HCT116 (cell line): ENCODE measurements around the gene THPO. TPM values are rescaled to one million over a fixed set of nuclear protein-coding genes. Genes with fewer than 3 reads are reported as not detected.
A peak's percentile ranks its signal among the peaks of the same experiment; 100 is the strongest.

Experiments
- ATAC-seq: fragments of 200-7000 bp; cut with Tn5 transposase; 2 replicates; pipeline ENCODE4 v1.9.1; 2020; ENCODE audit warnings: mild to moderate bottlenecking, moderate library complexity
- BruUV-seq: library from RNA; stranded (reverse); fragments of 400-500 nt; replicated peaks from 2 replicates; lab custom pipeline; 2021; lab: Mats Ljungman, UMichigan
- CTCF ChIA-PET: fragments of 300-600 bp; sonication (Branson Sonifier 250); formaldehyde crosslinking; loops from one replicate; lab custom pipeline; 2021; ENCODE audit warnings: antibody characterized with exemption; lab: Charles Lee
- POLR2A ChIA-PET: fragments of 300-600, 350-600 bp; sonication (Branson Sonifier 250); formaldehyde crosslinking; loops from one replicate; lab custom pipeline; 2021; ENCODE audit warnings: antibody characterized with exemption; lab: Charles Lee
- RAD21 ChIA-PET, 2 experiments: fragments of 300-600 bp; sonication (Branson Sonifier 250); formaldehyde crosslinking; loops; one replicate each; lab custom pipeline; 2023; ENCODE audit warnings: low total read pairs in 2 of 2; ENCODE audit not compliant: uncharacterized antibody in 2 of 2, unreplicated experiment in 2 of 2, low non-redundant PET in 1 of 2; lab: Charles Lee
- DNase-seq: peaks from one replicate; pipeline ENCODE4 v3.0.0-alpha.2; 2010; ENCODE audit warnings: low read depth, low spot score
- H2AFZ ChIP-seq: fragments of 200-600 bp; shearing (Covaris generic), sonication (generic); 2 replicates; pipeline ENCODE4 v1.6.1; 2017; ENCODE audit warnings: low read depth, mixed run types, mixed read lengths, antibody characterized with exemption, low read length; ENCODE audit not compliant: poor library complexity, severe bottlenecking
- H3K27ac ChIP-seq: 2 replicates; pipeline ENCODE4 v1.5.1; 2012; ENCODE audit warnings: low read depth, low read length
- H3K27me3 ChIP-seq: fragments of 200-600 bp; sonication (generic); 2 replicates; pipeline ENCODE4 v1.6.1; 2016; ENCODE audit warnings: mixed run types, low read length, mixed read lengths; ENCODE audit not compliant: insufficient read depth
- H3K36me3 ChIP-seq, 2 experiments: fragments of 200-500 bp in 1 of 2; fragments of 200-600 bp in 1 of 2; sonication (Bioruptor generic) in 1 of 2; sonication (generic) in 1 of 2; 2 replicates each; pipeline versions ENCODE4 v1.5.1 to v1.6.1; 2014 to 2016; ENCODE audit warnings: low read length in 2 of 2, inconsistent platforms in 1 of 2, mixed read lengths in 1 of 2, mixed run types in 1 of 2; ENCODE audit not compliant: insufficient read depth in 2 of 2, control insufficient read depth in 1 of 2
- H3K4me1 ChIP-seq, 2 experiments: fragments of 200-600 bp in 1 of 2; sonication (generic) in 1 of 2; 2 replicates each; pipeline versions ENCODE4 v1.5.1 to v1.6.1; 2012 to 2017; ENCODE audit warnings: low read length in 2 of 2, inconsistent platforms in 1 of 2, mild to moderate bottlenecking in 1 of 2, mixed read lengths in 1 of 2, mixed run types in 1 of 2, moderate library complexity in 1 of 2; ENCODE audit not compliant: insufficient read depth in 2 of 2, control insufficient read depth in 1 of 2
- H3K4me2 ChIP-seq: fragments of 200-600 bp; sonication (generic); 2 replicates; pipeline ENCODE4 v1.6.1; 2017; ENCODE audit warnings: mixed run types, low read length, mixed read lengths
- H3K4me3 ChIP-seq, 2 experiments: fragments of 200-600 bp in 1 of 2; sonication (generic) in 1 of 2; replicated peaks in 1 of 2; 2 replicates each; pipeline ENCODE4 v1.5.1; 2011 to 2016; ENCODE audit warnings: low read length in 2 of 2, control low read depth in 1 of 2, low read depth in 1 of 2, mild to moderate bottlenecking in 1 of 2, mixed read lengths in 1 of 2, mixed run types in 1 of 2
- H3K79me2 ChIP-seq: fragments of 200-600 bp; sonication (generic); 2 replicates; pipeline ENCODE4 v1.6.1; 2017; ENCODE audit warnings: mild to moderate bottlenecking, mixed run types, low read length, moderate library complexity, mixed read lengths; ENCODE audit not compliant: insufficient read depth
- H3K9ac ChIP-seq: fragments of 200-600 bp; sonication (generic); 2 replicates; pipeline ENCODE4 v1.6.1; 2016; ENCODE audit warnings: low read length, mixed read lengths
- H3K9me2 ChIP-seq: fragments of 200-600 bp; sonication (generic), shearing (Covaris generic); 2 replicates; pipeline ENCODE4 v1.6.1; 2017; ENCODE audit warnings: mixed run types, mild to moderate bottlenecking, moderate library complexity; ENCODE audit not compliant: insufficient read depth
- H3K9me3 ChIP-seq, 2 experiments: fragments of 200-500 bp in 1 of 2; fragments of 200-600 bp in 1 of 2; sonication (Bioruptor generic) in 1 of 2; sonication (generic) in 1 of 2; 2 replicates each; pipeline ENCODE4 v1.6.1; 2014 to 2017; ENCODE audit warnings: low read length in 2 of 2, mixed read lengths in 2 of 2, inconsistent platforms in 1 of 2, low read depth in 1 of 2, mild to moderate bottlenecking in 1 of 2, mixed run types in 1 of 2, moderate library complexity in 1 of 2; ENCODE audit not compliant: control insufficient read depth in 1 of 2, insufficient read depth in 1 of 2
- H4K20me1 ChIP-seq: fragments of 200-600 bp; sonication (generic), shearing (Covaris generic); 2 replicates; pipeline ENCODE4 v1.6.1; 2017; ENCODE audit warnings: mixed run types, mild to moderate bottlenecking, moderate library complexity; ENCODE audit not compliant: insufficient read depth
- CEBPB ChIP-seq: IDR thresholded peaks from 2 replicates; pipeline ENCODE4 v1.6.1; 2012; ENCODE audit warnings: low read depth
- CTCF ChIP-seq, 3 experiments: fragments of 200-600 bp in 1 of 3; sonication (generic) in 1 of 3; IDR thresholded peaks in 2 of 3; conservative IDR thresholded peaks in 1 of 3; 2 replicates each; pipeline ENCODE4 v1.5.1; 2012 to 2017; ENCODE audit warnings: low read depth in 2 of 3, low read length in 2 of 3, antibody characterized with exemption in 1 of 3, borderline replicate concordance in 1 of 3, control low read depth in 1 of 3, mild to moderate bottlenecking in 1 of 3, mixed read lengths in 1 of 3, mixed run types in 1 of 3, moderate library complexity in 1 of 3; ENCODE audit not compliant: insufficient read depth in 1 of 3
- EGR1 ChIP-seq: IDR thresholded peaks from 2 replicates; pipeline ENCODE4 v1.6.1; 2012; ENCODE audit warnings: low read depth
- JUND ChIP-seq: IDR thresholded peaks from 2 replicates; pipeline ENCODE4 v1.6.1; 2012
- POLR2A ChIP-seq: IDR thresholded peaks from 2 replicates; pipeline ENCODE4 v1.7.0; 2011; ENCODE audit warnings: borderline replicate concordance; ENCODE audit not compliant: insufficient read depth, insufficient read length; ENCODE audit errors: extremely low read depth
- POLR2AphosphoS5 ChIP-seq: IDR thresholded peaks from 2 replicates; pipeline ENCODE4 v1.6.1; 2011; ENCODE audit warnings: mild to moderate bottlenecking, low read depth, low read length, moderate library complexity
- REST ChIP-seq: IDR thresholded peaks from 2 replicates; pipeline ENCODE4 v1.6.1; 2012; ENCODE audit warnings: low read depth
- SP1 ChIP-seq: IDR thresholded peaks from 2 replicates; pipeline ENCODE4 v1.6.1; 2012; ENCODE audit warnings: low read depth
- YY1 ChIP-seq: IDR thresholded peaks from 2 replicates; pipeline ENCODE4 v1.6.1; 2011; ENCODE audit warnings: low read length, low read depth, moderate library complexity, mild to moderate bottlenecking; ENCODE audit not compliant: insufficient replicate concordance; ENCODE audit errors: extremely low read depth
- ZBTB33 ChIP-seq: IDR thresholded peaks from 2 replicates; pipeline ENCODE4 v1.6.1; 2011; ENCODE audit warnings: mild to moderate bottlenecking, low read length, moderate library complexity; ENCODE audit not compliant: insufficient replicate concordance; ENCODE audit errors: extremely low read depth
- intact Hi-C: fragments of 100-400 bp; cut with micrococcal nuclease; formaldehyde crosslinking; loops from 2 replicates; pipeline ENCODE4 v1.10.0; 2022
- total RNA-seq: library from RNA; stranded (reverse); gene quantifications from one replicate; pipeline ENCODE4 v1.2.1, GENCODE V29; 2021; ENCODE audit not compliant: unreplicated experiment
- TF ChIP-seq, protein P1 (sequence below): IDR thresholded peaks from 2 replicates; pipeline ENCODE4 v1.6.1; 2012

Gene THPO
- total RNA-seq, 1 experiment from 2014 or later: not detected

- no TSS peak for BruUV-seq
These were observed 32.5 kb downstream of the THPO start for GRCh38 chr3:184345317-184346144.

More at GRCh38 chr3:184345317-184346144, 32.5 kb downstream of the THPO start:
- peak overlapping the region; percentile 40 for H3K27ac ChIP-seq
- ChIA-PET POLR2A (interaction anchor here (0.6 to 1.3 kb wide), 6 partner anchors 8 to 28 kb away, joined by 3 to 6 read pairs (median 4); partner anchors contain the start of gene FAM131A), RAD21 (no interaction called here)
- H3K4me1 ChIP-seq: peaks cover 9 to 14% of the 10 kb centered on the region in 2 experiments
- H3K27me3 ChIP-seq: no peaks in the 10 kb centered on the region
- H3K9me2 ChIP-seq: no peaks in the 10 kb centered on the region
- peak overlapping the region; percentile 56 for H3K4me2 ChIP-seq
- no peak overlapping the region for H3K4me3 ChIP-seq
- DNase-seq: peak; percentile 80
- H2AFZ ChIP-seq: no peak overlapping the region
- H4K20me1 ChIP-seq: no peaks in the 10 kb centered on the region
- peak; percentile 67 to 79 (median 70) for TF ChIP-seq CTCF (IDR thresholded peaks at IDR 0.05 in 2 of 3, conservative IDR thresholded peaks at IDR 0.05 in 1 of 3; ENCODE audit: borderline replicate concordance in 1 of 3, insufficient read depth in 1 of 3, low read depth in 2 of 3, low read length in 2 of 3)
- no peak for TF ChIP-seq REST
- TF ChIP-seq, protein P1, sequence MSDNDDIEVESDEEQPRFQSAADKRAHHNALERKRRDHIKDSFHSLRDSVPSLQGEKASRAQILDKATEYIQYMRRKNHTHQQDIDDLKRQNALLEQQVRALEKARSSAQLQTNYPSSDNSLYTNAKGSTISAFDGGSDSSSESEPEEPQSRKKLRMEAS: peak; percentile 27; the same call in 1 of the 2 replicates
- no peak for TF ChIP-seq JUND
- no peak for TF ChIP-seq YY1
- no peak for TF ChIP-seq CEBPB
- TF ChIP-seq SP1: peak; percentile 11; the same call in 1 of the 2 replicates
- TF ChIP-seq ZBTB33: no peak
- TF ChIP-seq POLR2A: no peak
- no peak for TF ChIP-seq EGR1
- peak; percentile 55; the same call in 1 of the 2 replicates for TF ChIP-seq POLR2AphosphoS5
- TF ChIP-seq, all 23 proteins: peak for 4
- no peaks in the 10 kb centered on the region for H3K9me3 ChIP-seq
- H3K79me2 ChIP-seq: no peaks in the 10 kb centered on the region
- peak overlapping the region; percentile 10; the same call in 1 of the 2 replicates for H3K9ac ChIP-seq
- intact Hi-C loops: no loop called here
- H3K36me3 ChIP-seq: peaks cover 5 to 9% of the 10 kb centered on the region in 2 experiments; a peak in 2 of 4 replicates
- ATAC-seq: peak; percentile 90
- CTCF ChIA-PET: interaction anchor here (0.9 to 1.5 kb wide), 8 partner anchors 9 to 450 kb away, joined by 3 to 7 read pairs (median 4); partner anchors contain the start of genes FAM131A and POLR2H
